ENCODE measurements around the gene ATP6V1B1.
A peak's percentile ranks its signal among the peaks of the same experiment; 100 is the strongest.

Gene ATP6V1B1

GRCh38 chr2:70905443-70906421 is 30.0 kb upstream of the ATP6V1B1 start:
- DNase-seq (ENCODE audit: low spot score): peak; percentile 63
- Histone ChIP-seq H3K4me3 (no peak overlapping the region), H3K27ac (no peak overlapping the region)
- no peak for TF ChIP-seq CTCF (IDR thresholded peaks at IDR 0.05)

GRCh38 chr2:70906439-70907005 is 29.2 kb upstream of the ATP6V1B1 start:
- DNase-seq (ENCODE audit: low spot score): peak; percentile 45
- TF ChIP-seq CTCF (IDR thresholded peaks at IDR 0.05): no peak

GRCh38 chr2:70907130-70908057 is 28.3 kb upstream of the ATP6V1B1 start:
- TF ChIP-seq CTCF (IDR thresholded peaks at IDR 0.05): no peak
- DNase-seq (ENCODE audit: low spot score): peak; percentile 67
- Histone ChIP-seq H3K4me3 (peak overlapping the region; percentile 56), H3K27ac (peak overlapping the region in 1 of 2 donors; percentile 56)

More at GRCh38 chr2:70906439-70907005, 29.2 kb upstream of the ATP6V1B1 start:
- Histone ChIP-seq H3K27ac (no peak overlapping the region), H3K4me3 (no peak overlapping the region)

- TF ChIP-seq CTCF (IDR thresholded peaks at IDR 0.05): no peak
- Histone ChIP-seq H3K4me3 (no peak overlapping the region), H3K27ac (no peak overlapping the region)
- no peak for DNase-seq (ENCODE audit: low spot score)
Observed at GRCh38 chr2:70916291-70916690, 19.4 kb upstream of the ATP6V1B1 start.

- no peak for TF ChIP-seq CTCF (IDR thresholded peaks at IDR 0.05)
- Histone ChIP-seq H3K27ac (no peak overlapping the region), H3K4me3 (no peak overlapping the region)
- peak; percentile 46 for DNase-seq (ENCODE audit: low spot score)
Observed at GRCh38 chr2:70918016-70918415, 17.7 kb upstream of the ATP6V1B1 start.

GRCh38 chr2:70919672-70920366 is 15.9 kb upstream of the ATP6V1B1 start:
- no peak overlapping the region for H3K27ac ChIP-seq
- TF ChIP-seq CTCF (IDR thresholded peaks at IDR 0.05): peak; percentile 39
- H3K4me3 ChIP-seq: no peak overlapping the region
- peak; percentile 80 for DNase-seq (ENCODE audit: low spot score)
